ENCODE results near the gene ARHGEF40.

ARHGEF40 gene

DNA sequence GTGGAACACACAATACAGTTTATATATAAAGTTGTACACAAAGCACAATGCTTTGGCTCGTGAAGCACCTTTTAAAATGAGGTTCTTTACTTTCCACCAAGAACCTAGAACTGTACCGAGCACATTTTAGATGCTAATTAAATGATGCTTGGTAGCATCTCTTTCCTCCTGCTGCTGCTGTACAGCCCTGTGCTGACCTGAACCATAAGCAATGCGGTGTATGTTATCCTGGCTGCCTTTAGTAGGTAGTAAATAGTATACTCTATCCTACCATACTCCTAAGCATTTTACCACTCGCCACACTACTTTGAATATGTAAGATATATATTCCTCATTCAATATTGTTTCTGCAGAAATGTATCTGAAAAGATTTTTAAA, 15.3 kb upstream of the ARHGEF40 start:
- DNase-seq (ENCODE audit: insufficient read length) (no peak), FAIRE-seq (no peak)
- TF ChIP-seq TAF1 (IDR thresholded peaks at IDR 0.05; ENCODE audit: borderline replicate concordance, low read depth, low read length) (no peak), POLR2AphosphoS5 (IDR thresholded peaks at IDR 0.05; ENCODE audit: low read depth, low read length) (no peak), POLR2A (IDR thresholded peaks at IDR 0.05; ENCODE audit: low read depth, low read length) (no peak)

DNA sequence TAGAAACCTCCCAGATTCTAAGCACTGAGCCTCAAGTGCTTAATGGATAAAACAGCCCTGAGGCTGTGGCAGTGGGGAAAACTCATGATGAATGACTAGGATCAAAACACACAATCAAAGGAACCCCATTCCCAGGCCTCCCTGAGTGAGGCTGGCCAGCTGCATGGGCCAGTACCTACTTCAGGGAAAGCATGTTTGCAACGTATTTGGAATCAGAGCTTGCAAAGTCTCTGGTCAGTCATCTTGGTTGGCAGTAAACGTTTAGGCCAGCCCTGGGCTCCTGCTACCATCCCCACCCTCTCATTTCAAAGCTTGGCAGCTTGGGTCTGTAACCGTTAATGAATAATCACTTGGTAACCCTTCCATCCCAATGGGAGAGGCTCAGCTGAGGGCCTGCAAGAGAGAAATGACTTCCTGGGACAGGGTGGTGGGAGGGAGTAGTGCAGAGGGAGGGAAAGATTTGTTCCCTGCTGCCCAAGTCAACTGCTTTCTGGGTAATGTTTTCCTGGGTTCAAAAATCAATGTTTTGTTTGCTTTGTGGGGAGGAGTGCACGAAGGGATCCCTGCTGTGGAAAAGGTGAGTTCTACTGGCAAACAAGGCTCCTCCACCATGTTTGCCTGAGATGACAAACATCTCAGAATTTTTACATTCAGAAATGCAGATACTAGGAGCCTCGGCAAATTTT, 14.5 kb upstream of the ARHGEF40 start:
- no peak for DNase-seq (ENCODE audit: insufficient read length)
- TF ChIP-seq POLR2A (IDR thresholded peaks at IDR 0.05; ENCODE audit: low read depth, low read length) (no peak), TAF1 (IDR thresholded peaks at IDR 0.05; ENCODE audit: borderline replicate concordance, low read depth, low read length) (no peak), POLR2AphosphoS5 (IDR thresholded peaks at IDR 0.05; ENCODE audit: low read depth, low read length) (no peak)
- FAIRE-seq: no peak

DNA sequence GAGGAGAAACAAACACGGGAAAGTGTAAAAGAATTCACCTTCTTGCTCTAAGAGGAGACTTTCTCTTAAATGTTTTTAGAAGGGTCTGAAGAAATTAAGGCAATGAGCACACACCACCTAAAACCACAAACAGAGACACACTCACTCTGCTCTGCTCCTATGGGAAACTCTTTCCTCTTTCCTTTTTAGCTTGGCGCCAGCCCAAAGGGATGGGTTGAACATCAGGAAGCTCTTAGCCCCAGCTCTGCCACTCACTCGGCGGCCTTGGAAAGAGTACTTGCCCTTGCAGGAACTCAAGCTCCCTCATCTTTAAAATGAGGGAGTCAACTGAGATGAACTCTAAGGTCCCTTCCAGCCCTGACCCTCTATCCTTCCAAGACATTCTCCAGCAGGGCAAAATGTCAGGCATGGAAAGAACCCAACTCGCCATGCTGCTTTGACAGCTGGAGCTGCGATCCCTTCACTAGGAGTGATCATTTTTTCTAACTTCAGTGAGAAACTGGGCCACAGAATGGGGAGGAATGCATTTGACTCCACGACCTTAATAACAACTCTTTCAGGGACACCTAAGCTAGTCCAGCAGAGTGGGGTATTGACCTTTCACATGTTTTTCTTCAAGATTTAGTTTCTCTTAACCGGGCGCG, 13.5 kb upstream of the ARHGEF40 start:
- FAIRE-seq (no peak), DNase-seq (ENCODE audit: insufficient read length) (no peak)
- no peak for TF ChIP-seq TAF1 (IDR thresholded peaks at IDR 0.05; ENCODE audit: borderline replicate concordance, low read depth, low read length)
- TF ChIP-seq POLR2AphosphoS5 (IDR thresholded peaks at IDR 0.05; ENCODE audit: low read depth, low read length): no peak
- TF ChIP-seq POLR2A (IDR thresholded peaks at IDR 0.05; ENCODE audit: low read depth, low read length): no peak

GRCh38 chr14:21057803-21058675, 12.1 kb upstream of the ARHGEF40 start, which contains the start of gene RNASE8:
Gene RNASE8, plus strand, starts transcription at chr14:21057822. Its CDS starts 71 bp downstream, at chr14:21057893.
- TF ChIP-seq TAF1 (IDR thresholded peaks at IDR 0.05; ENCODE audit: borderline replicate concordance, low read depth, low read length) (no peak), POLR2AphosphoS5 (IDR thresholded peaks at IDR 0.05; ENCODE audit: low read depth, low read length) (no peak), POLR2A (IDR thresholded peaks at IDR 0.05; ENCODE audit: low read depth, low read length) (no peak)
- no peak for FAIRE-seq
- no peak for DNase-seq (ENCODE audit: insufficient read length)

DNA sequence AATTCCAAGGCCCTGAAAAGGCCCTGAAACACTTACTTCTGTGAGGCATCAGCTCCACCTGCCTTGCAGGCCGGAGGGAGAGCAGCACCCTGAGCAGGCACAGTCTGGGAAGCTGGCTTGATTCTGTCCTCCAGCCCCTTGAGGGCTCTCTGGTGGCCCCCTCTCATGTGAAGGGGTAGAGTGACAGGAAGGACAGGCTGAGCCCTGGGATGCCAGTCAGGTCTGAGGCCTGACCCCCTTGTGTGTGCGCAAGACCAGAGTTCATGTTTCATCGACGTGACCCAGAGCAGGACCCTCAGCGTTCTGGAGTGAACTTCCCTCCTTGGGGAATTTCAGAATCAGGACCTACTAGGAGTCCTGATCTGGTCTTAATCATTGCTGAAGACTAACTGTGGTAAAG, 11.2 kb upstream of the ARHGEF40 start:
- FAIRE-seq (no peak), DNase-seq (ENCODE audit: insufficient read length) (no peak)
- TF ChIP-seq POLR2AphosphoS5 (IDR thresholded peaks at IDR 0.05; ENCODE audit: low read depth, low read length) (no peak), POLR2A (IDR thresholded peaks at IDR 0.05; ENCODE audit: low read depth, low read length) (no peak), TAF1 (IDR thresholded peaks at IDR 0.05; ENCODE audit: borderline replicate concordance, low read depth, low read length) (no peak)

GRCh38 chr14:21059842-21060613, 10.1 kb upstream of the ARHGEF40 start:
- DNase-seq (ENCODE audit: insufficient read length) (no peak), FAIRE-seq (no peak)
- TF ChIP-seq TAF1 (IDR thresholded peaks at IDR 0.05; ENCODE audit: borderline replicate concordance, low read depth, low read length) (no peak), POLR2A (IDR thresholded peaks at IDR 0.05; ENCODE audit: low read depth, low read length) (no peak), POLR2AphosphoS5 (IDR thresholded peaks at IDR 0.05; ENCODE audit: low read depth, low read length) (no peak)

- no peak for TF ChIP-seq POLR2AphosphoS5 (IDR thresholded peaks at IDR 0.05; ENCODE audit: low read depth, low read length)
- no peak for TF ChIP-seq POLR2A (IDR thresholded peaks at IDR 0.05; ENCODE audit: low read depth, low read length)
- TF ChIP-seq TAF1 (IDR thresholded peaks at IDR 0.05; ENCODE audit: borderline replicate concordance, low read depth, low read length): no peak
- no peak for FAIRE-seq
- DNase-seq (ENCODE audit: insufficient read length): no peak
These were observed 9.3 kb upstream of the ARHGEF40 start for GRCh38 chr14:21060614-21061346.

DNA sequence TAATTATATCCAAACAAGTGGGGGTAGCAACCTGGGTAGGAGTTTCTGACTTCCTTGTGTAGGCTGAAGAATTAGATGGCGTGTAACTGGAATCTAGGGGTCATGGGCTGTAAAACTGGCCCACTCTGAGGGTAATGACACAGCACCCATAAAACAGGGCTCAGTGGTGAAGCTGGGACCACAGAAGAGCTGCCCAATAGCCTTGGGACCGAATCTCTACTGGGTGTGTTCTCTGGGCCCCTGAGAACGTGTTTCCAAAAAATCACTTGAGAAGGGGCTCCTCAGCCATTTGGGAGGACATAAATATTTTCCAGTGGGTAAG, 8.8 kb upstream of the ARHGEF40 start:
- FAIRE-seq (no peak), DNase-seq (ENCODE audit: insufficient read length) (no peak)
- no peak for TF ChIP-seq POLR2AphosphoS5 (IDR thresholded peaks at IDR 0.05; ENCODE audit: low read depth, low read length)
- TF ChIP-seq TAF1 (IDR thresholded peaks at IDR 0.05; ENCODE audit: borderline replicate concordance, low read depth, low read length): no peak
- TF ChIP-seq POLR2A (IDR thresholded peaks at IDR 0.05; ENCODE audit: low read depth, low read length): no peak

- DNase-seq (ENCODE audit: insufficient read length) (no peak), FAIRE-seq (no peak)
- TF ChIP-seq POLR2AphosphoS5 (IDR thresholded peaks at IDR 0.05; ENCODE audit: low read depth, low read length): no peak
- no peak for TF ChIP-seq TAF1 (IDR thresholded peaks at IDR 0.05; ENCODE audit: borderline replicate concordance, low read depth, low read length)
- no peak for TF ChIP-seq POLR2A (IDR thresholded peaks at IDR 0.05; ENCODE audit: low read depth, low read length)
These were observed 6.6 kb upstream of the ARHGEF40 start for GRCh38 chr14:21063479-21063878.

DNA sequence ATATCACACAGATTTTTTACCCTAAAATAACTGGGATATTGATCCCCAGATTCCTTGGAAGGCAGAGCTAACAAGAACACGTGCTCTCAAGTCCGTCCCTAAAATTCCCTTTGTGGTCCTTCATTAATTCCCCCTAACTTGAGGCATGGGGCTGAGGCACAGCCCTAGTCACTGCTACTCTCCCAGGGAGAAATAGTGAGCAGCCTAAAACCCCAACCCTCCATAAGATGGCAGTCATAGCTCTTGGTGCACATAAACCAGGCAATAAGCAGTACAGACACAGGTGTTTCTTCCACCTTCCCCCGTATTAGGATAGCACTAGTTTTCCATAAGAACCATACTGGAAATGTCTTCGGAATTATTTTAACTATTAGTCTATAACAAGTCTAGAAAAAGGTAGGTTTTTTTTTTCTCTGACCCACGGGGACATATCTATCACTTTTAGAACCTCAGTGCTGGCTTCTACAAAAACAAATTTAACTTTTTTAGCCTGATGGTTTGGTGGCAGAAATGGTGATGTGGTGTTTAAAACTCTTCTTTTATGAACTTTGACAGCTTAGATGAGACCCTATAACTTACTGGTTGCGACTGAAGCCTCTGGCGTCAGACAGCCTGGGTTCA, 3.1 kb upstream of the ARHGEF40 start:
- DNase-seq (ENCODE audit: insufficient read length) (no peak), FAIRE-seq (no peak)

More for the DNA sequence above, 3.1 kb upstream of the ARHGEF40 start:
- TF ChIP-seq POLR2AphosphoS5 (IDR thresholded peaks at IDR 0.05; ENCODE audit: low read depth, low read length) (no peak), TAF1 (IDR thresholded peaks at IDR 0.05; ENCODE audit: borderline replicate concordance, low read depth, low read length) (no peak), POLR2A (IDR thresholded peaks at IDR 0.05; ENCODE audit: low read depth, low read length) (no peak)

Data from GM12892 (cell line).